SK-N-SH (cell line): ENCODE measurements around the gene ABCF1.

ENCODE experiments used
- CTCF ChIP-seq: fragments of 200-600 bp; sonication (generic); IDR thresholded peaks from 2 replicates; pipeline ENCODE4 v1.6.1; 2017; ENCODE audit warnings: antibody characterized with exemption, mild to moderate bottlenecking, moderate library complexity
- EP300 ChIP-seq, 2 experiments: IDR thresholded peaks; 2 replicates each; pipeline versions ENCODE4 v1.4.0 to v1.6.1; 2012; ENCODE audit warnings: borderline replicate concordance in 1 of 2, low read depth in 1 of 2, low read length in 1 of 2
- GABPA ChIP-seq: IDR thresholded peaks from 2 replicates; pipeline ENCODE4 v1.4.0; 2012; ENCODE audit warnings: low read depth, mild to moderate bottlenecking
- IRF3 ChIP-seq: fragments of 150-350 bp; IDR thresholded peaks from 2 replicates; pipeline ENCODE4 v1.6.1; 2016; ENCODE audit warnings: mild to moderate bottlenecking, low read depth, low read length
- MAX ChIP-seq: IDR thresholded peaks from 2 replicates; pipeline ENCODE4 v1.4.0; 2012; ENCODE audit warnings: low read depth
- POLR2AphosphoS5 ChIP-seq: IDR thresholded peaks from 2 replicates; pipeline ENCODE4 v1.6.1; 2012; ENCODE audit warnings: low read depth, low read length
- RCOR1 ChIP-seq: fragments of 150-350 bp; IDR thresholded peaks from 2 replicates; pipeline ENCODE4 v1.6.1; 2017; ENCODE audit warnings: antibody characterized with exemption, low read length
- USF2 ChIP-seq: fragments of 150-350 bp; IDR thresholded peaks from 2 replicates; pipeline ENCODE4 v1.6.1; 2017; ENCODE audit warnings: antibody characterized with exemption, low read length, low read depth, borderline replicate concordance
- YY1 ChIP-seq: IDR thresholded peaks from 2 replicates; pipeline ENCODE4 v1.4.0; 2012; ENCODE audit warnings: low read depth, mild to moderate bottlenecking
- ZBTB33 ChIP-seq: IDR thresholded peaks from 2 replicates; pipeline ENCODE4 v1.4.0; 2012; ENCODE audit warnings: low read depth, borderline replicate concordance

- no peak for TF ChIP-seq CTCF
- TF ChIP-seq YY1, result no peak
- TF ChIP-seq IRF3, result no peak
- TF ChIP-seq RCOR1, result no peak
- TF ChIP-seq GABPA, result no peak
- no peak for TF ChIP-seq ZBTB33
- no peak for TF ChIP-seq EP300 (IDR thresholded peaks at IDR 0.05; ENCODE audit: borderline replicate concordance in 1 of 2, low read depth in 1 of 2, low read length in 1 of 2)
- no peak for TF ChIP-seq MAX
- no peak for TF ChIP-seq USF2
- no peak for TF ChIP-seq POLR2AphosphoS5
Measured at GRCh38 chr6:30568245-30568644, 3.0 kb upstream of the ABCF1 start.
